ENCODE data around the gene WDR6.
"Not testable (repeated sequence)": the region's sequence is repeated elsewhere in the genome, so short reads cannot be mapped to it uniquely, and the experiment has no call there.

The WDR6 gene

DNA sequence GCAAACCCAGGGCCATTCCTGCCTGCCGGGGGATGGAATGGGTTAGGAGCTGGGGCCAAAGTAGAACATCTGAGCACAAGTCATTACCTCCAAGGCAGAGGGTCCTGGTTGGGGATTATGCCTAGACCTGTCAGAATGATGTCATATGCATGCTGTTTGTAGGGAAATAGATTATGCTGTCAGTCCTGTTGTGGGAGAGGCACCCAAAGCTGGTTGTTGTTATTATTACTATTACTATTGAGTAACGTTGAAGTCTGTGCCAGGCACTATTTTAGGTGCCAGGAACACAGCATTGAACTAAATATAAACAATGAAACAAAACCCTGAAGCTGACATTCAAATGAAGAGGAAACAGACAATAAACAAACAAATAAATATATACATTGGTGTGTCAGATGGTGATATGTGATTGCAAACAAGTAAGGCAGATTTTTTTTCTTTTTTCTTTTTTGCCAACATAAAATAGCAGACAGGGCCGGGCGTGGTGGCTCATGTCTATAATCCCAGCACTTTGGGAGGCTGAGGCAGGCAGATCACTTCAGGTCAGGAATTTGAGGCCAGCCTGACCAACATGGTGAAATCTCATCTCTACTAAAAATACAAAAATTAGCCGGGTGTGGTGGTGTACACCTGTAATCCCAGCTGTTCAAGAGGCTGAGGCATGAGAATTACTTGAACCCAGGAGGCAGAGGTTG, 15.2 kb upstream of the WDR6 start:
- FAIRE-seq: no peak

GRCh38 chr3:48993834-48994233, 13.4 kb upstream of the WDR6 start:
- no peak for FAIRE-seq

DNA sequence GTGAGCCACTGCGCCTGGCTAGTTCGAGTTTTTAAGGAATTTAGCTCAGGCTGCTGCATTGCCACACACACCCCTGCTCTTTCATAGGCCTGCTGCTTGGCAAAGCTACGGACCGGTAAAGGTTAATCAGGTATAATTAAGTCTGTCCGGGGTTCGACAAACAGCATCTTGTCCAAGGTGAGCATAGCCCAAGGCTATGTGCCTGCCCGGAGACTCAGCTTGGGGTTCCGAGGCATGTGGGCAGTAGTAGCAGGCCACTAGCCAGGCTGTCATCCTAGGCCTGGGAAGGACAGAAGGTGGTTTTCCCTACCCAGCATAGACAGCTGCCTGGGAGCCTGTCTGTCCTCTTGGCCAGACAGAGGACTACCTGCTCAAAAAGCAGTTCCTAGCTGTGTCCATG, 10.6 kb upstream of the WDR6 start:
- no peak for FAIRE-seq

DNA sequence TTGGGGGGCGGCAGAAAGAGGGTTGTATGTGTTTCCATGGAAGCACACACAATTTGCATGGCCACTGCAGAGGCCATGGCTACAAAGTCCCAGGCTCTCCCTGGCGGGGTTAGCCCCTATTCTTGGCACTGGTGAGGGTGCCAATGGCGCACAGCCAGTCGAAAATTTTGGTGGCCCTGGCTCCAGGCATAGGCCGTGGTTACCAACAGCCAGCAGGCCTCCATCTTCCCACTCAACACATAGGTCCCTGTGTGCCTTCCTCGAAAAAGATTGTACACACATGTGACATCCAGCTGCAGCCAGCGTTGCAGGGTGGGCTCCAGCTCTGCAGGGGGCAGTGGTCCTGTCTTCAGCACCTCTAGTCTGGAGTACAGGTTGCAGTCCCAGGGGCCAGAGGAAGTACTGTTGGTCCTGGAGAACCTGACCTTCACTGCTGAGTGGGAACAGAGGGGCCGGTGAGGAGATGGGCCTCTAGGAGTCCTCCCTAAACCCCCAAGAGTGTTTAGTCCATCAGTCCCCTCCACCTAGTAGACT, 10.0 kb upstream of the WDR6 start:
- FAIRE-seq: no peak

GRCh38 chr3:48997714-48998637, 9.2 kb upstream of the WDR6 start:
- FAIRE-seq: no peak

DNA sequence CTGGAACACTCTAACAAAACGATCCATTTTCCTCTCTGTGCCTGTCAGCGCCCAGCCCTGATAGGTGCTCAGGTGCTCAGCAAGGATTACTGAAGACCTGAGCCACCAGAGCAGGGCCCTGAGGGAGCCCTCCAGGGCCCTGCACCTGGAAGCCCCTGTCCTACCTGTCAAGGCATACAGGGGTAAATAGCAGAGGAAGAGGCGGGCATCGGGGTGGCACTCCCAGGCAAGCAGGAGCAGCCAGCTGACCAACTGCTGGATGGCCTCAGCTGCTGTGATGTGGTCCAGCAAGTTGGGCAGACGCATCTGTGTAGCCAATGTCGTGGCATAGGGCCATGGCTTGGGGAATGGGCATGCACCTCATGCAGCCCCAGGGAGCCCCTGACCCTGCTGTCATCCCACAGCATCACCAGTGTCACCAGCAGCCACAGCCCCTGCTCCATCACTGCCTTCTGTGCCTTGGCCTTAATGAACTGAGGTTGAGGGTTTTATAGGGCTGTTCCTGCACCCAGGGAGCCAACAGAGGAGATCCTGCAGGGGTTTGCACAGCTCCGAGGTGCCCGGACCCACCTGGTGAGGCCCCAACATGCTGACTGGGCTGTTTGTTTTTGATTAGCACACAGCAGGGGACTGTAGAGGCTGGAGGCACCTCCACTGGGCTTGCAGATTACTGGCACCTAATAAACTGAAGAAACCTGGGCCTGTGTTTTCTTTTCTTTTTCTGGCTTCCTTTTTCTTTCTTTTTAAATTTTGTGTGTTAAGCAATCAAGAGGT, 7.9 kb upstream of the WDR6 start:
- FAIRE-seq: no peak

DNA sequence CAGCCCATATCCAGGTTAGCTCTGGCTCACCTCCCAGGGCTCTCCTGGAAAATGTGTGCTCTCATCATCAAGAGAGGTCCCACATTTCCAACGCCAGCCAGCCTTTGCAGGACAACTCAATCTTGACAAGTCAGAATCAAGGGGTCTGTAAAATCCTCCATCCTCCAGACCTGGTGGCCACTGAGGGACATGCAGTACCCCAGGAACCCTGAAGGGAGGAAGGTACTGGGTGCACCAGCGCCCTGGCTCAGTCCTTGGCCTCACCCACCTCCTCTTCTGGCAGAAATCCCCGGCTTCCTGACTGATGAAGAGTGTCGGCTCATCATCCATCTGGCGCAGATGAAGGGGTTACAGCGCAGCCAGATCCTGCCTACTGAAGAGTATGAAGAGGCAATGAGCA, 6.0 kb upstream of the WDR6 start:
- FAIRE-seq: no peak

- FAIRE-seq: no peak
Measured at GRCh38 chr3:49004352-49005302, 2.6 kb upstream of the WDR6 start.

DNA sequence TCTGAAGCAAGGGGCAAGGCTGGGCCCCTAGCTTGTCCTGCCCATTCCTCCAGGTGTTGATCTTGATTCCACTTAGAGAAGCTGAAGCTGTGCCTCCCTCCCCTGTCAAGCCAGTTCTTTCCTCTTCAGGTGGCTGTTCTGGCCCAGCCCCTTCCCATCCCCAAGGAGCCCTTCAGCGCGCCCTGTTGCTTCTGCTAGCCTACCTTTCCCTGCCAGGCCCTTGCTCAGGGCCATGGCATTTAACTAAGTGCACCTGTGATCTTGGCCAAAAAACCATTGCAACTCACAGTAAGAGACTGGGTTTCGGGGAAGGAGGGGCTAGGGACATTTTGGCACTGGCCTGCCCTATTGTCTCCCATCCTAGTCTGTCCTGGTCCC, 1.9 kb upstream of the WDR6 start:
- no peak for FAIRE-seq

DNA sequence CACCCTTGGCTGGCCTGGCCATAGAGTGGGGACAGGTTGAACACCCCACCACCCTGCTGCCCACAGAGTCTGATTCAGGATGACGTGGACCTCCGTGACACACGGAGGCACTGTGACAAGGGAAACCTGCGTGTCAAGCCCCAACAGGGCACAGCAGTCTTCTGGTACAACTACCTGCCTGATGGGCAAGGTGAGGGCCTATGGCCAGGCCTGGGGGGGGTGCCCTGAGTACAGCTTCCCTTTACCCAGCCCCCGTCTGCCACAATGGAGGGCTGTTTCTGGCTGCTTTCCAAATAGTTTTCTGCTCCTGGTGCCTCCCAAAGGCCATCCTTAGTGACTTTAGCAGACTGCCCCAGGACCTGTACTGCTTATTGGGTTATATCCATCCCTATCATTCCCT, 1.2 kb upstream of the WDR6 start:
- no peak for FAIRE-seq

DNA sequence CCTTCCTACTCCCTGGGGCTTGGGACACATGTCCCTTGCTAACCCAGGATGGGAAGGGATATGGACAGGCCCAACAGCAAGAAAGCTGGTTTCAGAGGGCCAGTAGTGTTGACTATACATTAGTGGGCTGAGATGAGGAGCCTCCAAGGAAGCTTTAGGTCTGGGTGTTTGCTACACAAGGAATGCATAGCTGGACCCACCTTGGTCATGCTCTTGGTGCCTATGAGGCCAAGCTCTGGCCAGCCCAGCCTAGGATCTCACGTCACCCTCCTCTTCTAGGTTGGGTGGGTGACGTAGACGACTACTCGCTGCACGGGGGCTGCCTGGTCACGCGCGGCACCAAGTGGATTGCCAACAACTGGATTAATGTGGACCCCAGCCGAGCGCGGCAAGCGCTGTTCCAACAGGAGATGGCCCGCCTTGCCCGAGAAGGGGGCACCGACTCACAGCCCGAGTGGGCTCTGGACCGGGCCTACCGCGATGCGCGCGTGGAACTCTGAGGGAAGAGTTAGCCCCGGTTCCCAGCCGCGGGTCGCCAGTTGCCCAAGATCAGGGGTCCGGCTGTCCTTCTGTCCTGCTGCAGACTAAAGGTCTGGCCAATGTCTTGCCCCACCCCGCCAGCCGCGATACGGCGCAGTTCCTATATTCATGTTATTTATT, 653 bp upstream of the WDR6 start:
- FAIRE-seq: no peak

- FAIRE-seq: peak; percentile 54
Measured at GRCh38 chr3:49007771-49008528, 759 bp downstream of the WDR6 start.

- not testable (repeated sequence) for FAIRE-seq
Measured at GRCh38 chr3:49008627-49009026, 1.4 kb downstream of the WDR6 start.

GRCh38 chr3:49009396-49009795, 2.2 kb downstream of the WDR6 start:
- no peak for FAIRE-seq

DNA sequence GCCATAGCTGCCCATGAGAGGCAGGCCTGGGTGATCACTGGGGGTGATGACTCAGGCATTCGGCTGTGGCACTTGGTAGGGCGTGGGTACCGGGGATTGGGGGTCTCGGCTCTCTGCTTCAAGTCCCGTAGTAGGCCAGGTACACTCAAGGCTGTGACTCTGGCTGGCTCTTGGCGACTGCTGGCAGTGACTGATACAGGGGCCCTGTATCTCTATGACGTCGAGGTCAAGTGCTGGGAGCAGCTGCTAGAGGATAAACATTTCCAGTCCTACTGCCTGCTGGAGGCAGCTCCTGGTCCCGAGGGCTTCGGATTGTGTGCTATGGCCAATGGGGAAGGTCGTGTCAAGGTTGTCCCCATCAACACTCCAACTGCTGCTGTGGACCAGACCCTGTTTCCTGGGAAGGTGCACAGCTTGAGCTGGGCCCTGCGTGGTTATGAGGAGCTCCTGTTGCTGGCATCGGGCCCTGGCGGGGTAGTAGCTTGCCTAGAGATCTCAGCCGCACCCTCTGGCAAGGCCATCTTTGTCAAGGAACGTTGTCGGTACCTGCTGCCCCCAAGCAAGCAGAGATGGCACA, 5.3 kb downstream of the WDR6 start:
- FAIRE-seq: no peak

DNA sequence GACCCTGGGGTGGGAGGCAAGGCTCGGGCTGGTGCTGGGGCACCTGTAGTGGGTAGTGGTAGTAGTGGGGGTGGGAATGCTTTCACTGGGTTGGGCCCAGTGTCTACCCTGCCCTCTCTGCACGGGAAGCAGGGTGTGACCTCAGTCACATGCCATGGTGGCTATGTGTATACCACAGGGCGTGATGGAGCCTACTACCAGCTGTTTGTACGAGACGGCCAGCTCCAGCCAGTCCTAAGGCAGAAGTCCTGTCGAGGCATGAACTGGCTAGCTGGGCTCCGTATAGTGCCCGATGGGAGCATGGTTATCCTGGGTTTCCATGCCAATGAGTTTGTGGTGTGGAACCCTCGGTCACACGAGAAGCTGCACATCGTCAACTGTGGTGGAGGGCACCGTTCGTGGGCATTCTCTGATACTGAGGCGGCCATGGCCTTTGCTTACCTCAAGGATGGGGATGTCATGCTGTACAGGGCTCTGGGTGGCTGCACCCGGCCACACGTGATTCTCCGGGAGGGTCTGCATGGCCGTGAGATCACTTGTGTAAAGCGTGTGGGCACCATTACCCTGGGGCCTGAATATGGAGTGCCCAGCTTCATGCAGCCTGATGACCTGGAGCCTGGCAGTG, 6.0 kb downstream of the WDR6 start:
- FAIRE-seq: no peak

- no peak for FAIRE-seq
Measured at GRCh38 chr3:49013738-49014660, 6.8 kb downstream of the WDR6 start.

DNA sequence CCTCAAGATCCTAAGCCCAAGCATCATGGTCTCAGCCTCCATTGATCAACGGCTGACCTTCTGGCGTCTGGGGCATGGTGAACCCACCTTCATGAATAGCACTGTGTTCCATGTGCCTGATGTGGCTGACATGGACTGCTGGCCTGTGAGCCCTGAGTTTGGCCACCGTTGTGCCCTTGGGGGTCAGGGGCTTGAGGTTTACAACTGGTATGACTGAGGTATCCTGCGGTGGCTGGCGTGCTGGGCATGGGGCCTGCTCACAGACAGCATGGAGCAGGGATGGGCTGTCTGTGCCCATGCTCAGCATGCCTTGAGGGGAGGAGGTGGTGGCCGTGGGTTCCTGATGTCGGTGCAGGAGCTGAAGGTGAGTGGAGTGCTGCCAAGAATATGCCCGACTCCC, 7.9 kb downstream of the WDR6 start:
- FAIRE-seq: no peak

DNA sequence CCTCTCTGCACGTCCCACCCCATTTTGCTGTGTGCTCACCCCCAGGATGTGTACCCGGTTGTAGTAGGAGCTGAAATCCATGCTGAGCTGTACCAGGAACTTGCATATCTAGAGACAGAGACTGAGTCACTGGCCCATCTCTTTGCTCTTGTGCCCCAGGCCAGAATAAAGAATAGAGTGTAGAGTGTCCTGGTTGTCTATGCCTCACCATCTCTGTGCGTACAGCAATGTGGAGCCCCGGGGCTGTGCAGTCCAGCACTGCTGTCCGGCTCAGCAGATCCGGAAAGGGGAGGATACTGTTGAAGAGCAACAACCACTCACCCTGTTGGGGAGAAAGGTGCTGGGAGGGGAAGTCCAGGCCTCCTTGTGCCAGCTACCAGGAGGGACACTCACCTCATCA, 8.6 kb downstream of the WDR6 start:
- FAIRE-seq: no peak
